HepG2 (cell line): ENCODE results near the gene ADAMTS18. TPM values are rescaled to one million over a fixed set of nuclear protein-coding genes. Genes with fewer than 3 reads are reported as not detected.
A peak's percentile ranks its signal among the peaks of the same experiment; 100 is the strongest.

ENCODE experiments used
- ARHGAP35 ChIP-seq: sonication (generic); formaldehyde crosslinking; IDR thresholded peaks from 2 replicates; pipeline ENCODE4 v1.9.0; 2022; ENCODE audit warnings: mild to moderate bottlenecking, inconsistent platforms, moderate library complexity, missing genetic modification reagents, borderline replicate concordance
- FOSL1 ChIP-seq: sonication (generic); formaldehyde crosslinking; IDR thresholded peaks from 2 replicates; pipeline ENCODE4 v1.9.0; 2021; ENCODE audit warnings: missing genetic modification reagents, borderline replicate concordance
- HDAC2 ChIP-seq: sonication (generic); formaldehyde crosslinking; IDR thresholded peaks from 2 replicates; pipeline ENCODE4 v1.4.0; 2020; ENCODE audit warnings: missing genetic modification reagents
- HNF4A ChIP-seq: sonication (generic); formaldehyde crosslinking; IDR thresholded peaks from 2 replicates; pipeline ENCODE4 v1.4.0; 2020; ENCODE audit warnings: missing genetic modification reagents
- HOMEZ ChIP-seq: IDR thresholded peaks from 2 replicates; pipeline ENCODE4 v1.6.1; 2016; ENCODE audit warnings: low read depth
- NR2F2 ChIP-seq: IDR thresholded peaks from 2 replicates; pipeline ENCODE4 v1.6.1; 2012; ENCODE audit warnings: low read depth, inconsistent platforms, borderline replicate concordance
- RCOR2 ChIP-seq: IDR thresholded peaks from 2 replicates; pipeline ENCODE4 v1.6.1; 2016; ENCODE audit warnings: missing biosample characterization, missing genetic modification reagents
- RERE ChIP-seq: IDR thresholded peaks from 2 replicates; pipeline ENCODE4 v1.6.1; 2016; ENCODE audit warnings: low read depth, missing genetic modification reagents, missing compliant biosample characterization
- SMARCE1 ChIP-seq: fragments of 450-650 bp; IDR thresholded peaks from 2 replicates; pipeline ENCODE4 v1.6.1; 2017; ENCODE audit warnings: borderline replicate concordance
- SUZ12 ChIP-seq: fragments of 150-350 bp; IDR thresholded peaks from 2 replicates; pipeline ENCODE4 v1.6.1; 2014; ENCODE audit warnings: low read depth, low read length
- TARDBP ChIP-seq: sonication (generic); formaldehyde crosslinking; IDR thresholded peaks from 2 replicates; pipeline ENCODE4 v1.8.0; 2022; ENCODE audit warnings: mild to moderate bottlenecking, missing genetic modification reagents
- TBX2 ChIP-seq: sonication (generic); formaldehyde crosslinking; IDR thresholded peaks from 2 replicates; pipeline ENCODE4 v1.5.0; 2020; ENCODE audit warnings: missing genetic modification reagents, mild to moderate bottlenecking, borderline replicate concordance
- TCF7 ChIP-seq: sonication (generic); IDR thresholded peaks from 2 replicates; pipeline ENCODE4 v1.6.1; 2016; ENCODE audit warnings: antibody characterized with exemption, low read depth
- ZNF660 ChIP-seq: sonication (generic); formaldehyde crosslinking; IDR thresholded peaks from 2 replicates; pipeline ENCODE4 v1.5.1; 2020; ENCODE audit warnings: mild to moderate bottlenecking, low read depth, missing genetic modification reagents, borderline replicate concordance
- ZNF749 ChIP-seq: sonication (generic); formaldehyde crosslinking; IDR thresholded peaks from 2 replicates; pipeline ENCODE4 v1.8.0; 2022; ENCODE audit warnings: mild to moderate bottlenecking, missing genetic modification reagents, moderate library complexity, borderline replicate concordance
- polyA plus RNA-seq, 8 experiments: library from polyadenylated mRNA; depleted of rRNA in 3 of 8; stranded (reverse) in 7 of 8; unstranded in 1 of 8; fragments of >200 nt; fragmentation: Illumina TruSeq in 4 of 8; extraction: Trizol in 4 of 8; gene quantifications; 2 replicates each; pipeline versions ENCODE4 v1.2.1 to v1.2.3, GENCODE V29; 2011 to 2016; ENCODE audit warnings: low read depth in 4 of 8, missing spikeins in 1 of 8, mixed read lengths in 1 of 8; ENCODE audit not compliant: insufficient read depth in 1 of 8
- total RNA-seq, 5 experiments: library from RNA; depleted of rRNA; stranded (reverse); fragments of >200 nt; fragmentation: Illumina TruSeq; extraction: Trizol; gene quantifications; 2 replicates each; pipeline ENCODE4 v1.2.3, GENCODE V29; 2016; ENCODE audit warnings: low read depth in 1 of 5
- TF ChIP-seq, protein P1 (sequence below): IDR thresholded peaks from 2 replicates; pipeline ENCODE4 v1.6.1; 2016; ENCODE audit warnings: control low read depth
- TF ChIP-seq, protein P2 (sequence below): sonication (generic); formaldehyde crosslinking; IDR thresholded peaks from 2 replicates; pipeline ENCODE4 v1.5.0; 2020; ENCODE audit warnings: missing genetic modification reagents
- TF ChIP-seq, protein P3 (sequence below): sonication (generic); formaldehyde crosslinking; IDR thresholded peaks from 2 replicates; pipeline ENCODE4 v1.4.0; 2020; ENCODE audit warnings: missing genetic modification reagents

ADAMTS18 gene
- total and polyA plus RNA-seq, 2 of the 13 experiments (the other 11 are each of a cell fraction or from before 2014, with no cell fraction given), result 0.01 TPM; not detected in 1

DNA sequence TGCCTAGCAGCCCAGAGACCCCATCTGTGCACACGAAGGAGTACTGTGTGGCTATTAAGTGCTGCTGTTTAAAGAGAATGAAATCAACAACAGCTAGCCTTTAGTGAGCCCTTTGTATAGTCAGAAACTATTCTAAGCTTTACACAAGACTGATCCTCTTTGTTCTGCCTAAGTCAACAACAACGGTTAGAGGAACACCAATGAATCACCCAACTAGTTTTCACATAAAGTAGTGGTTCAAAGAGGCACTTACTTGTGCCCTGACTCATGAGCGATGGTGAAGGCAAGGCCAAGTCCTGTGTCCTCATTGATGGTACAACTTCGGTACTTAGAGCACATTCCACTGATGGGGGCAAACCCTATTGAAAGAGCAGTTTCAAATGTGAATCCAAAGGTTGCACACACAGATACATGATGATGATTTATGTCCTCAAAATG is 75.8 kb downstream of the ADAMTS18 start (continued):
- TF ChIP-seq HOMEZ (CRISPR knock-in tag) (peak; percentile 88; the same call in 1 of the 2 replicates), SUZ12 (no peak), ZNF749 (CRISPR knock-in tag) (0 out of 2 replicates have a peak, but pooled peaks have one; percentile 30), ARHGAP35 (no peak), SMARCE1 (0 out of 2 replicates have a peak, but pooled peaks have one; percentile 8), HNF4A (CRISPR knock-in tag) (0 out of 2 replicates have a peak, but pooled peaks have one; percentile 8), RCOR2 (CRISPR knock-in tag) (peak; percentile 61; the same call in 1 of the 2 replicates), ZNF660 (CRISPR knock-in tag) (no peak), FOSL1 (peak; percentile 72), HDAC2 (CRISPR knock-in tag) (peak; percentile 87), NR2F2 (0 out of 2 replicates have a peak, but pooled peaks have one; percentile 42), TARDBP (peak; percentile 50; the same call in 1 of the 2 replicates), TBX2 (CRISPR knock-in tag) (peak; percentile 70), TCF7 (peak; percentile 91), RERE (CRISPR knock-in tag) (peak; percentile 78; the same call in 1 of the 2 replicates)
- TF ChIP-seq, protein P1, sequence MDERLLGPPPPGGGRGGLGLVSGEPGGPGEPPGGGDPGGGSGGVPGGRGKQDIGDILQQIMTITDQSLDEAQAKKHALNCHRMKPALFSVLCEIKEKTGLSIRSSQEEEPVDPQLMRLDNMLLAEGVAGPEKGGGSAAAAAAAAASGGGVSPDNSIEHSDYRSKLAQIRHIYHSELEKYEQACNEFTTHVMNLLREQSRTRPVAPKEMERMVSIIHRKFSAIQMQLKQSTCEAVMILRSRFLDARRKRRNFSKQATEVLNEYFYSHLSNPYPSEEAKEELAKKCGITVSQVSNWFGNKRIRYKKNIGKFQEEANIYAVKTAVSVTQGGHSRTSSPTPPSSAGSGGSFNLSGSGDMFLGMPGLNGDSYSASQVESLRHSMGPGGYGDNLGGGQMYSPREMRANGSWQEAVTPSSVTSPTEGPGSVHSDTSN (CRISPR knock-in tag), result 0 out of 2 replicates have a peak, but pooled peaks have one; percentile 33
- TF ChIP-seq, protein P2, sequence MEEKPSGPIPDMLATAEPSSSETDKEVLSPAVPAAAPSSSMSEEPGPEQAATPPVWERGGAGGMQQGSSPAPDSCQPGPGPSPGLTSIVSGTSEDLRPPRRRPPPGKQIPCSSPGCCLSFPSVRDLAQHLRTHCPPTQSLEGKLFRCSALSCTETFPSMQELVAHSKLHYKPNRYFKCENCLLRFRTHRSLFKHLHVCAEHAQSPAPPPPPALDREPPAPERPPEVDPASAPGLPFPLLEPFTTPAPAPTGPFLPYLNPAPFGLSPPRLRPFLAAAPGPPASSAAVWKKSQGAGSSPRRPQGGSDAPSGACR (CRISPR knock-in tag), result 0 out of 2 replicates have a peak, but pooled peaks have one; percentile 46
- TF ChIP-seq, protein P3, sequence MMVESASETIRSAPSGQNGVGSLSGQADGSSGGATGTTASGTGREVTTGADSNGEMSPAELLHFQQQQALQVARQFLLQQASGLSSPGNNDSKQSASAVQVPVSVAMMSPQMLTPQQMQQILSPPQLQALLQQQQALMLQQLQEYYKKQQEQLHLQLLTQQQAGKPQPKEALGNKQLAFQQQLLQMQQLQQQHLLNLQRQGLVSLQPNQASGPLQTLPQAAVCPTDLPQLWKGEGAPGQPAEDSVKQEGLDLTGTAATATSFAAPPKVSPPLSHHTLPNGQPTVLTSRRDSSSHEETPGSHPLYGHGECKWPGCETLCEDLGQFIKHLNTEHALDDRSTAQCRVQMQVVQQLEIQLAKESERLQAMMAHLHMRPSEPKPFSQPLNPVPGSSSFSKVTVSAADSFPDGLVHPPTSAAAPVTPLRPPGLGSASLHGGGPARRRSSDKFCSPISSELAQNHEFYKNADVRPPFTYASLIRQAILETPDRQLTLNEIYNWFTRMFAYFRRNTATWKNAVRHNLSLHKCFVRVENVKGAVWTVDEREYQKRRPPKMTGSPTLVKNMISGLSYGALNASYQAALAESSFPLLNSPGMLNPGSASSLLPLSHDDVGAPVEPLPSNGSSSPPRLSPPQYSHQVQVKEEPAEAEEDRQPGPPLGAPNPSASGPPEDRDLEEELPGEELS (CRISPR knock-in tag), result peak; percentile 75
